Measurements from ENCODE around the gene GCAT. TPM values are rescaled to one million over a fixed set of nuclear protein-coding genes. Genes with fewer than 3 reads are reported as not detected.

GCAT gene
- total RNA-seq = 10 to 100 TPM in 3 of 7 donors, 1 to 10 TPM in 4; 2.3 to 17.7 (median 9.9) TPM
- polyA plus RNA-seq = 10 to 100 TPM in 1 of 2 donors, 1 to 10 TPM in 1; 2.6 to 10.6 TPM
- long read RNA-seq, donor 1, transcript GCAT-201 (9 exons, 1,497 nt) = major isoform, 14 of 18 reads
- long read RNA-seq, donor 1, partial matches to known transcripts = 1 of 18 reads
- long read RNA-seq, donor 1, other reads (novel, unspliced or antisense) = 3 of 18 reads
- long read RNA-seq, donor 2, transcript GCAT-201 (9 exons, 1,497 nt) = major isoform, 17 of 19 reads
- long read RNA-seq, donor 2, partial matches to known transcripts = 0 of 19 reads
- long read RNA-seq, donor 2, other reads (novel, unspliced or antisense) = 0 of 19 reads
- long read RNA-seq, donor 3, transcript GCAT-201 (9 exons, 1,497 nt) = major isoform, 19 of 36 reads
- long read RNA-seq, donor 3, partial matches to known transcripts = 5 of 36 reads
- long read RNA-seq, donor 3, other reads (novel, unspliced or antisense) = 11 of 36 reads

DNA sequence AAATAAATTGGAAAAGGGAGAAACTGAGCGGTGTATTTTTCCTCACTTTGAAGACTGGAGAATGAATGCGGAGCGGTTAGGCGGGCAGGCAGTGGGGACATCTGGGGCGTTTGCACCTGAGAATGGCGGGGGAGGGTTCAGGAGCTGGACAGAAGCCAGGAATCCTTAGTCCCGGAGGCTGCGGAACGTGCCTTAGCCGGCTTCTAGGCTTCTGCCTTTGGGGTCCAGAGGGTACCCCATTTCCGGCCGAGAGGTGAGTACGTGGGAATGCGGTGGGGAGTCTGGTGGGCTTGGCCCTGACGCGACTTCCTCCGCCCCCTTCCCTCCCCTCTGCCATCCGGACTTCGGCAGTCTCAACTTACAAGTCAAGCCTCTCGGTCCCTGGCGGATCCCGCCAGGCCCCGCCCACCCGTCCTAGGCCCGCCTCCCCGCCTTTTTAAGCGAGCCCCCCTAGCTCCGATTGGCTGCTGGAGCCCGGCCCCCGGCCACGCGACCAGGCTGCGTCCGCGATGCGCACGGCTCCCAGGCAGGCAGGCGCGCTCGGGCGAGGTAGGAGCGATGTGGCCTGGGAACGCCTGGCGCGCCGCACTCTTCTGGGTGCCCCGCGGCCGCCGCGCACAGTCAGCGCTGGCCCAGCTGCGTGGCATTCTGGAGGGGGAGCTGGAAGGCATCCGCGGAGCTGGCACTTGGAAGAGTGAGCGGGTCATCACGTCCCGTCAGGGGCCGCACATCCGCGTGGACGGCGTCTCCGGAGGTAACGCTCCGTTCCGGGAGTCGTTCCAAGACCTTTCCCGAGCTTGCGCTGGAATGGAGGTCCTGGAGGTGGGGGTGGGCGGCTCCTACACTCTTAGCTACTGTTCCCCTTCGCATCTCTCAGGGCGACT lies at the start of gene GCAT:
TSS of gene GCAT (plus strand) at position 525 of the 884 bp plus-strand sequence. CDS start at position 559, 34 bp downstream.
- Histone ChIP-seq H3K4me3 (peak within 1 kb of the TSS; percentile 71), H3K27me3 (no peaks in the 10 kb centered on the region), H3K27ac (peak within 1 kb of the TSS in 1 of 2 donors; percentile 11), H3K36me3 (no peaks in the 10 kb centered on the region), H3K9me3 (no peaks in the 10 kb centered on the region), H3K4me1 (ENCODE audit: insufficient read depth) (peaks cover 9% of the 10 kb centered on the region)
- DNase-seq = peak; percentile 91 to 97 (median 96)
- intact Hi-C loops (cut with DNase I) = no loop called here
- TF ChIP-seq, protein P1, sequence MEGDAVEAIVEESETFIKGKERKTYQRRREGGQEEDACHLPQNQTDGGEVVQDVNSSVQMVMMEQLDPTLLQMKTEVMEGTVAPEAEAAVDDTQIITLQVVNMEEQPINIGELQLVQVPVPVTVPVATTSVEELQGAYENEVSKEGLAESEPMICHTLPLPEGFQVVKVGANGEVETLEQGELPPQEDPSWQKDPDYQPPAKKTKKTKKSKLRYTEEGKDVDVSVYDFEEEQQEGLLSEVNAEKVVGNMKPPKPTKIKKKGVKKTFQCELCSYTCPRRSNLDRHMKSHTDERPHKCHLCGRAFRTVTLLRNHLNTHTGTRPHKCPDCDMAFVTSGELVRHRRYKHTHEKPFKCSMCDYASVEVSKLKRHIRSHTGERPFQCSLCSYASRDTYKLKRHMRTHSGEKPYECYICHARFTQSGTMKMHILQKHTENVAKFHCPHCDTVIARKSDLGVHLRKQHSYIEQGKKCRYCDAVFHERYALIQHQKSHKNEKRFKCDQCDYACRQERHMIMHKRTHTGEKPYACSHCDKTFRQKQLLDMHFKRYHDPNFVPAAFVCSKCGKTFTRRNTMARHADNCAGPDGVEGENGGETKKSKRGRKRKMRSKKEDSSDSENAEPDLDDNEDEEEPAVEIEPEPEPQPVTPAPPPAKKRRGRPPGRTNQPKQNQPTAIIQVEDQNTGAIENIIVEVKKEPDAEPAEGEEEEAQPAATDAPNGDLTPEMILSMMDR (IDR thresholded peaks at IDR 0.05) = no peak
- TF ChIP-seq POLR2A (IDR thresholded peaks at IDR 0.05) (no peak), EP300 (IDR thresholded peaks at IDR 0.05) (no peak)
- 0 to 1% (median 0%) methylated on average over 65 to 73 of the region's 73 CpGs for WGBS, 3 donors

DNA sequence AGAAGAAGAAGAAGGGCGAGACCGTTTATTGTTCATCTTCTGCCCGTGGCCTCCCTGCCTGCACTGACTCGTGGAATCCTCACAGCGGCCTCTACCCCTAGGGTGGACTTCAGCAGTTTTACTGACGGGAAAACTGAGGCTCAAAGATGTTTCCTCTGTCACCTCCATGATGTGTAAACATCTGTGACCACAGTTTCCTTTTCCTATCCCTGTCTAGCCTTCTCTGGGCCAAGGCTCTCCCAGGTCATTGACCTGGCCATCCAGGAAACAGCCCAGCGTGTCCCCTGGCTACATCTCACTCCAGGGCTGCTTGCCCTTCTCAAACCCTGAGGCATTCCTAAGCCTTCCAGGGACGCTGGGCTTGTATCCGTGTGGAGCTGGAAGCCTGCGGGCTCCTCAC lies 49.0 kb upstream of the GCAT start:
- Histone ChIP-seq H3K4me1 (ENCODE audit: insufficient read depth) (peaks cover 3% of the 10 kb centered on the region), H3K27me3 (no peaks in the 10 kb centered on the region), H3K4me3 (no peak overlapping the region), H3K9me3 (no peaks in the 10 kb centered on the region), H3K27ac (no peak overlapping the region), H3K36me3 (no peaks in the 10 kb centered on the region)
- WGBS, 3 donors = 78 to 87% (median 85%) methylated on average over 10 of the region's 10 CpGs
- DNase-seq = no peak
- TF ChIP-seq, protein P1 (IDR thresholded peaks at IDR 0.05) = no peak
- no peak for TF ChIP-seq POLR2A (IDR thresholded peaks at IDR 0.05)
- no peak for TF ChIP-seq EP300 (IDR thresholded peaks at IDR 0.05)
- intact Hi-C loops (cut with DNase I) = no loop called here

DNA sequence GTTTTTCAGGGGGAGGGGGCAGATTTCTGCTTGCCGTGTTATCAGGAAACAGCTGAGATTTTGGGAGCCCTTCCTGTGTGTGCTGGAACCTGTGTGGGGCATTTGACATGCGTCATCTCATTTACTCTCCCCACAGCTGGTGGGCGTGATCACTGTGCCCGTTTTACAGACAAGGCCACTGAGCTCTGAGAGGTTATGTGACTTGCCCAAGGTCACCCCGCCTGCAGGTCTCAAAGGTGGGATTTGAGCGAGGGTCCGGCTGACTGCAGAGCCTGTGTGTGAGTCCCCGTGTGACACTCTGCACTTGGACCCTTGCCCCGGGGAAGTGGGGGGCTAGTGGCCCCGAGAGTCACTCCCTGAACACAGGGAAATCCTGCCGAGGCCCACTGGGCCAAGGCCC lies 48.5 kb upstream of the GCAT start:
- no peaks in the 10 kb centered on the region for H3K9me3 ChIP-seq
- intact Hi-C loops (cut with DNase I) = no loop called here
- no peaks in the 10 kb centered on the region for H3K27me3 ChIP-seq
- 76 to 82% (median 80%) methylated on average over 7 to 11 of the region's 11 CpGs for WGBS, 3 donors
- no peaks in the 10 kb centered on the region for H3K4me1 ChIP-seq (ENCODE audit: insufficient read depth)
- TF ChIP-seq, protein P1 (IDR thresholded peaks at IDR 0.05) = no peak
- no peak for TF ChIP-seq EP300 (IDR thresholded peaks at IDR 0.05)
- no peak for TF ChIP-seq POLR2A (IDR thresholded peaks at IDR 0.05)
- H3K4me3 ChIP-seq = no peak overlapping the region
- no peak for DNase-seq
- no peak overlapping the region for H3K27ac ChIP-seq
- no peaks in the 10 kb centered on the region for H3K36me3 ChIP-seq

DNA sequence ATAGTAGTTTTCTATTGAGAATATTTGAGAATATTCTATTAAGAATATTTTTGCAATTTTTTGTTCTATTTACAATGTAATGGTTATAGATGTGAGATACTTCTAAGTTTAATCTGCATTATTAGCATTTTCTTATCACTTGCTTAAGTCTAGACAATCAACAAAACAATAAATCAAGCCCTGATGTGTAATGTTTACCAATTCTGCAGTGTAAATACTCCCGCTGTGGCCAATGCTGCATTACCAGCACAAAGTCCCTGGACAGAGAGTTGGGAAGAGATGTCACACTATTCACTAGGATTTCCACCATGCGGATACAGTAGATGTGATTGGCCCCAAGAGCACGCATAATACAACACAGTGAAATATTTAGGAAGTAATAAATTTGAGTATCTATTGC lies 47.6 kb upstream of the GCAT start:
- no peak for DNase-seq
- Histone ChIP-seq H3K4me3 (no peak overlapping the region), H3K9me3 (no peaks in the 10 kb centered on the region), H3K4me1 (ENCODE audit: insufficient read depth) (no peaks in the 10 kb centered on the region), H3K36me3 (no peaks in the 10 kb centered on the region), H3K27me3 (no peaks in the 10 kb centered on the region), H3K27ac (no peak overlapping the region)
- TF ChIP-seq, protein P1 (IDR thresholded peaks at IDR 0.05) = no peak
- no peak for TF ChIP-seq POLR2A (IDR thresholded peaks at IDR 0.05)
- no peak for TF ChIP-seq EP300 (IDR thresholded peaks at IDR 0.05)
- WGBS, 3 donors = 72 to 86% (median 85%) methylated on average over 3 of the region's 3 CpGs
- intact Hi-C loops (cut with DNase I) = no loop called here

All from ovary (tissue), 10 donors.